Inflammatory macrophage treated with lipopolysaccharide for 1 hour (primary cell): ENCODE data around the gene HS2ST1.
A peak's percentile ranks its signal among the peaks of the same experiment; 100 is the strongest.

Experiments
- DNase-seq, 2 donors: peaks; one replicate each; pipeline ENCODE4 v3.0.0-alpha.2; 2020 to 2022

The HS2ST1 gene

GRCh38 chr1:87117761-87118368 is 203.4 kb downstream of the HS2ST1 start:
- no peak for DNase-seq

- DNase-seq = peak; percentile 33 to 72
Measured at GRCh38 chr1:87119541-87120140, 205.2 kb downstream of the HS2ST1 start.

- DNase-seq = no peak
Measured at GRCh38 chr1:87120779-87121178, 206.3 kb downstream of the HS2ST1 start.

- DNase-seq = no peak
Measured at GRCh38 chr1:87121711-87122163, 207.3 kb downstream of the HS2ST1 start.

GRCh38 chr1:87122243-87122642 is 207.8 kb downstream of the HS2ST1 start:
- no peak for DNase-seq

- no peak for DNase-seq
Measured at GRCh38 chr1:87123610-87124009, 209.2 kb downstream of the HS2ST1 start.

- DNase-seq = no peak
Measured at GRCh38 chr1:87126886-87127505, 212.6 kb downstream of the HS2ST1 start.

- no peak for DNase-seq
Measured at GRCh38 chr1:87127581-87127980, 213.1 kb downstream of the HS2ST1 start.

GRCh38 chr1:87129038-87129437 is 214.6 kb downstream of the HS2ST1 start:
- DNase-seq = no peak

GRCh38 chr1:87129606-87130005 is 215.2 kb downstream of the HS2ST1 start:
- no peak for DNase-seq

GRCh38 chr1:87130438-87130837 is 216.0 kb downstream of the HS2ST1 start:
- no peak for DNase-seq

GRCh38 chr1:87131809-87132283 is 217.4 kb downstream of the HS2ST1 start:
- DNase-seq = peak; percentile 64 to 90

- DNase-seq = no peak
Measured at GRCh38 chr1:87132284-87132870, 217.9 kb downstream of the HS2ST1 start.

GRCh38 chr1:87134061-87134460 is 219.6 kb downstream of the HS2ST1 start:
- DNase-seq = no peak

- DNase-seq = no peak
Measured at GRCh38 chr1:87134625-87135328, 220.3 kb downstream of the HS2ST1 start.

- DNase-seq = no peak
Measured at GRCh38 chr1:87135329-87135712, 220.9 kb downstream of the HS2ST1 start.

GRCh38 chr1:87136607-87137341 is 222.3 kb downstream of the HS2ST1 start:
- DNase-seq = no peak

GRCh38 chr1:87137342-87137739 is 222.9 kb downstream of the HS2ST1 start:
- DNase-seq = no peak

- DNase-seq = no peak
Measured at GRCh38 chr1:87140831-87141540, 226.6 kb downstream of the HS2ST1 start.

- DNase-seq = no peak
Measured at GRCh38 chr1:87141556-87141955, 227.1 kb downstream of the HS2ST1 start.

- DNase-seq = no peak
Measured at GRCh38 chr1:87143413-87144135, 229.1 kb downstream of the HS2ST1 start.
